ENCODE results near the gene FUT6.
"Not testable (repeated sequence)": the region's sequence is repeated elsewhere in the genome, so short reads cannot be mapped to it uniquely, and the experiment has no call there.

FUT6 gene

DNA sequence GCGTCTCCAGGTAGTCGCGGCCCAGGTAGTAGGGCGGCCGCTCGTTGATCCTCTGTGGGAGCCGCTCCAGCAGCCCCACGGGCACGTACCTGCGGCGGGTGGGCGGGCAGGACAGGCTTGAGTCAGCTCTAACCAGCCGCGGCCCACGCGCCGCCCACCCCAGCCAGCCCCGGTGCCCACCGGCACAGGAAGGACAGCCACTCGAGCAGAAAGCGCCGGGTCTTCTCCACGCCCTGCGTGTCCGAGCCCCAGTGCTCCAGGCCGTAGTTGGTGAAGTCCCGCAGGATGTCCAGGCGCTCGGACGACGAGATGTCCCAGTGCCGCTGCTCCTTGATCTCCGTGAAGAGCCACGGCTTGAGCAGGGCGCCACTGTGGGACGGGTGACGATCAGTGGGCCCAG lies 54.1 kb downstream of the FUT6 start:
- DNase-seq (ENCODE audit: low spot score) = no peak

DNA sequence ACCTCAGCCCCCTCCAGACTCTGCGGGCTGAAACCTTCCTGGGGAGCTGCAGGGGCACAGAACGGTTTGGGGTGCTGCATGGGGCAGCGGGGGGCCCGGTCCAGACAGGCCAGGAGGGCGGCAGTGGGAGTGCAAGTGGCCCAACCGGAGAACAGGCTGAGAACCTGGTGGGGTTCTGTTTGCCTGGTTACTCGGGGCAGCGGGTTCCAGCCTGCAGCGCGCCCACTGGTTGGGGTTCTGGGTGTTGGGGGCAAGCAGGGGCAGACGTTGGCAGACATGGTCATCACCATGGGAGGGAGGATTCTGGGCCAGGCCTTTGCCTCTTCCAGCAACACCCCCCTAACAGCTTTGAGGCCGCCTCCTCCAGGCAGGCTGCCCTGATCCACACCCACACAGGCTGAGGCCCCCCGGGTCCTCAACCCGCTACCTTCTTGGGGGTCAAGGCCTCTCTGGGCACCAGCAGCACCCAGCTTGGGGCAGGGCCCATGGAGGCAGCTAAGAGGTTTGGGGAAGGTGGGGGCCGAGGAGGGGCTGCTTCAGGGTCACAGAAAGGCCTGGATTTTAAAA lies 54.8 kb downstream of the FUT6 start, which contains the start of gene PRR22:
PRR22 (minus strand) TSS at position 166 of the 567 bp plus-strand sequence; CDS start at position 80, 86 bp downstream.
- no peak for DNase-seq (ENCODE audit: low spot score)

GRCh38 chr19:5782945-5783919 lies 56.3 kb downstream of the FUT6 start:
- DNase-seq (ENCODE audit: low spot score) = no peak

DNA sequence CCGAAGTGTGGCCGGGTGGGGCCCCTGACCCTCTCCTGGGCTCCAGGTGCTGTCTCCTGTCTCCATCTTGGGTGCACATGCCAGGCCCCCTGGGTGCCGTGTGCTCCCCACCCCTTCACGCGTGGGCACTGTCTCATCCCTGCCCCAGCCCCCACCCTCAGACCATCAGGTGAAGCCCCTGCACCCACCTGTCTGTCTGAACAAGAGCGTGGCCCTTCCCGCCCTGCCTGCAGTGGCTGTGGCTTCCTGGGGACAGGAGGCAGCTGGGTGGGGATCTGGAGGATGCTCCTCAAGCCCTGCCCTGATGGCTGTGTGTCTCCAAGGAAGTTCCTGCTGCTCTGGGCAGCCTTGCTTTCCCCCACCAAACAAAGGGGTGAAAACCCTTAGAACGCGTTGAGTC lies 57.2 kb downstream of the FUT6 start:
- DNase-seq (ENCODE audit: low spot score) = no peak

DNA sequence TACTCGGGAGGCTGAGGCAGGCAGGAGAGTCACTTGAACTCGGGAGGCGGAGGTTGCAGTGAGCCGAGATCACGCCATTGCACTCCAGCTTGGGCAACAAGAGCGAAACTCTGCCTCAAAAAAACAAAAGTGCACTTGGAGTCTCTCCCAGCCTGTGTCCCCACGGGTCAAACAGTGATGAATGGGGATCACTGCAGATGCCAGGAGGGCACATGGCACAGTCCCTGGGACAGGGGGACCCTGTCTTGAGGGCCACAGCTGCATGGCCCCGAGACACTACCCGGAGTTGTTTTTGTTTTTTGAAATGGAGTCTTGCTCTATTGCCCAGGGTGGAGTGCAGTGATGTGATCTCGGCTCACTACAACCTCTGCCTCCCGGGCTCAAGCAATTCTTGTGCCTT lies 58.6 kb downstream of the FUT6 start:
- DNase-seq (ENCODE audit: low spot score) = not testable (repeated sequence)

Measured in AG08395 (cell line).